HEK293T (cell line): ENCODE measurements around the gene ARHGAP28.

Experiments
- PKNOX1 ChIP-seq: fragments of 450-650 bp; IDR thresholded peaks from 2 replicates; pipeline ENCODE4 v1.6.1; 2016
- TARDBP ChIP-seq: fragments of 450-650 bp; IDR thresholded peaks from 2 replicates; pipeline ENCODE4 v1.6.1; 2016
- ZNF384 ChIP-seq: fragments of 450-650 bp; IDR thresholded peaks from 2 replicates; pipeline ENCODE4 v1.6.1; 2016

DNA sequence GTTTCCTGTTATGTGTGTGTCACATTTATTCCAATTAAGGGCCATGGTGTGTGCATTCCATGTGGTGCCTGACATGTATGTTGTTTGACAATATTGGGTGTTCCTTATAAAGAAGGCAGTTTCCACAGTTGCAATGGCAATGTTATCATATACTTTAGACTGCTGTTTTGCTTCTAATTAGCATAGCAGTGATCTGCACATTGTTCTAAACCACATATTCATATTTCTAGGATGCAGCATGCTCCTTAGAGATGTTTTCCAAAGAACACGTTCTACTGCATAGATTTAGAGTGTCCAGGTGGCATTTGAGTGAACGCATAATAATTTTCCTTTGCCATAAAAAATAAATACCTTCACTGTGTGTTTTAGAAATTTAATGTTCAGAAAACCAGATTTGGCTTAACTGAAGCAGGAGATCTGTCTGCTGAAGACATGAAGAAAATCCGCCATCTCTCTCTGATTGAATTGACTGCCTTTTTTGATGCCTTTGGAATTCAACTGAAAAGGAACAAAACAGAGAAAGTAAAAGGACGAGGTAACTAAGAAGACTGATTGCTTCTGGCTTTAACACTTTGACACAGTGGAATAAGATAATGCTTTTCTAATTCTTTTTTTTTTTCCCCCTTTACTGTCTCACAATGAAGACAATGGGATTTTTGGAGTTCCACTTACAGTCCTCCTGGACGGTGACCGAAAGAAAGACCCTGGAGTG lies 143.7 kb downstream of the ARHGAP28 start:
- TF ChIP-seq ZNF384 (no peak), PKNOX1 (no peak), TARDBP (no peak)
